Large intestine (tissue), 3 donors: ENCODE data around the gene DTNB. TPM values are rescaled to one million over a fixed set of nuclear protein-coding genes. Genes with fewer than 3 reads are reported as not detected.
"Not testable (repeated sequence)": the region's sequence is repeated elsewhere in the genome, so short reads cannot be mapped to it uniquely, and the experiment has no call there.

Experiments used
- DNase-seq, 2 donors: peaks; one replicate each; pipeline versions ENCODE4 v3.0.0 to v3.0.0-alpha.2; 2013
- H3K27ac ChIP-seq: one replicate; pipeline ENCODE4 v1.5.1; 2013; ENCODE audit warnings: low read length
- H3K27me3 ChIP-seq: 2 replicates; pipeline ENCODE4 v1.6.1; 2013; ENCODE audit warnings: low read length; ENCODE audit not compliant: control insufficient read depth, insufficient read depth
- H3K36me3 ChIP-seq: 2 replicates; pipeline ENCODE4 v1.6.1; 2013; ENCODE audit warnings: low read length; ENCODE audit not compliant: control insufficient read depth, insufficient read depth
- H3K4me1 ChIP-seq: one replicate; pipeline ENCODE4 v1.6.1; 2013; ENCODE audit warnings: low read length; ENCODE audit not compliant: control insufficient read depth, insufficient read depth
- H3K4me3 ChIP-seq: one replicate; pipeline ENCODE4 v1.5.1; 2013; ENCODE audit warnings: low read length
- H3K9me3 ChIP-seq: one replicate; pipeline ENCODE4 v1.6.1; 2013; ENCODE audit warnings: mild to moderate bottlenecking, low read depth, low read length, moderate library complexity; ENCODE audit not compliant: control insufficient read depth
- WGBS: methylation state at CpG from one replicate; pipeline ENCODE4 v1.1.5; 2013; ENCODE audit warnings: low lambda C conversion rate; ENCODE audit not compliant: insufficient coverage; 5-methylcytosine and 5-hydroxymethylcytosine counted together
- polyA plus RNA-seq: library from polyadenylated mRNA; unstranded; fragments of 120-200 nt; gene quantifications from one replicate; pipeline ENCODE4 v1.2.1, GENCODE V29; 2013

Gene DTNB
- polyA plus RNA-seq, 1 donor, result 6.8 TPM

DNA sequence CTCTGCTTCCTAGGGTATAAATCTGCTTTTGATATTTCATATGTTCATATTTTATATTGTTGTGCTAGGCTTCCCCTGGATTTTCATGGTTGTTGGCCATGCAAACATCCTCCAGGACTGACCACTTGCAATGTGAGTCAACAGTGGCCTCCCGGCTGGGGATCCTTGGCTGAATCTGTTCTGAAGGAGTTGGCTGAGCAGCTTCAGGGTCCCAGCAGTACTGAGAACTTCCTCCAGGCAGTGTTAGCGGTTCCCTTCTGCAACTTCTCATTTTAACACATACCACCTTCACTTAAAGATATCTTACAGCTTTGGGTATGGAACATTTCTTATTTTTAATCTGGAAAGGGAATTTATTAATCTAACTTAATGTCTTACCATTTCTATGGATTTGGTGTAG is 122.1 kb downstream of the DTNB start:
- Histone ChIP-seq H3K4me3 (no peak overlapping the region), H3K4me1 (no peaks in the 10 kb centered on the region), H3K36me3 (no peaks in the 10 kb centered on the region), H3K9me3 (no peaks in the 10 kb centered on the region), H3K27me3 (no peaks in the 10 kb centered on the region), H3K27ac (no peak overlapping the region)
- DNase-seq, result no peak
- no CpG with 5 or more reads among the region's 2 CpGs for WGBS

DNA sequence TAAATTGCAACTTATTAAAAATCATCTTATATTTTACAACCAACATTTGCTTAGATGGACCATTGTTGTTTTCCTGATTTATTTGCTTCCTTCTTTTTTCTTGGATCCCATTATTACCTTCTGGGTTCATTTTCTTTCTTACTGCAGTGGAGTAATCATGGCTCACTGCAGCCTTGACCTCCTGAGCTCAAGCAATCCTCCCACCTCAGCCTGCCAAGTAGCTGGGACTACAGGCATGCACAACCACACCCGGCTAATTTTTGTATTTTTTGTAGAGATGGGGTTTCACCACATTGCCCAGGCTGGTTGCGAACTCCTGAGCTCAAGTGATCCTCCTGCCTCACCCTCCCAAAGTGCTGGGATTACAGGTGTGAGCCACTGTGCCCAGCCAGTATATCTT is 123.8 kb downstream of the DTNB start:
- WGBS, result no CpG with 5 or more reads among the region's 2 CpGs
- not testable (repeated sequence) for DNase-seq

DNA sequence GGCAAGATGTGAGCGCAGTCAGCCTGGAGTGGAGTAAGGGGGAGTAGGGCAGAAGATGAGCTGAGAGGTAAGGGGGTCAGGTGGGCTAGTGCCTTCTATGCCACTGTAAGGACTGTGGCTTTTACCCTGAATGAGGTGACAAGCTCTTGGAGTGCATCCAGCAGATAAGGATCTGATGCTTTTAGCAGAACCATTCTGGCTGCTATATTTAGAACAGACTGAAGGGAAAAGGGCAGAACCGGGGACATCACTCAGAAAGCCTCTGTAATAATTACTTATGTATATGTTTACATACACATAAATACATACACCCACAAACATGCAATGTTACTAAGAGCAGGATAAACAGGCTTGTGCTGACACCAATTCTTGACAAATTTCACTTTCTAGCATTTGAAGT is 124.8 kb downstream of the DTNB start:
- WGBS, result no CpG with 5 or more reads among the region's 2 CpGs
- H3K4me1 ChIP-seq, result no peaks in the 10 kb centered on the region
- no peaks in the 10 kb centered on the region for H3K27me3 ChIP-seq
- no peak overlapping the region for H3K27ac ChIP-seq
- H3K4me3 ChIP-seq, result no peak overlapping the region
- no peaks in the 10 kb centered on the region for H3K9me3 ChIP-seq
- DNase-seq, result no peak
- H3K36me3 ChIP-seq, result no peaks in the 10 kb centered on the region

More for the DNA sequence above, 123.8 kb downstream of the DTNB start:
- H3K27ac ChIP-seq, H3K4me1 ChIP-seq, H3K4me3 ChIP-seq, H3K9me3 ChIP-seq, H3K27me3 ChIP-seq, H3K36me3 ChIP-seq: not testable (repeated sequence)

DNA sequence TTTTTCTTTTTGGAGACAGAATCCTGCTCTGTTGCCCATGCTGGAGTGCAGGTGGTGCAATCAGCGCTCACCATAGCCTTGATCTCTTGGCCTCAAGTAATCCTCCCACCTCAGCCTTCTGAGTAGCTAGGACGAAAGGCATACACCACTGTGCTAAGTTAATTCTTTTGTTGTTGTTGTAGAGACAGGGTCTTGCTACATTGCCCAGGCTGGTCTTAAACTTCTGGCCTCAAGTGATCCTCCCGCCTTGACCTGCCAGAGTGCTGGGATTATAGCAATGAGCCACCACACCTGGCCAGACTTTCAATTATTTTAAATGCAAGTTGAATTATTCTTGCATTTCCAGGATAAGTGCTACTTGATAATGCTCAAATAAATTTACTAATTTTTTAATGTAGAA is 126.5 kb downstream of the DTNB start:
- no peak overlapping the region for H3K4me3 ChIP-seq
- no peak overlapping the region for H3K27ac ChIP-seq
- no peaks in the 10 kb centered on the region for H3K4me1 ChIP-seq
- no peaks in the 10 kb centered on the region for H3K9me3 ChIP-seq
- WGBS, result no CpG with 5 or more reads among the region's 3 CpGs
- H3K36me3 ChIP-seq, result no peaks in the 10 kb centered on the region
- H3K27me3 ChIP-seq, result no peaks in the 10 kb centered on the region
- DNase-seq, result no peak

DNA sequence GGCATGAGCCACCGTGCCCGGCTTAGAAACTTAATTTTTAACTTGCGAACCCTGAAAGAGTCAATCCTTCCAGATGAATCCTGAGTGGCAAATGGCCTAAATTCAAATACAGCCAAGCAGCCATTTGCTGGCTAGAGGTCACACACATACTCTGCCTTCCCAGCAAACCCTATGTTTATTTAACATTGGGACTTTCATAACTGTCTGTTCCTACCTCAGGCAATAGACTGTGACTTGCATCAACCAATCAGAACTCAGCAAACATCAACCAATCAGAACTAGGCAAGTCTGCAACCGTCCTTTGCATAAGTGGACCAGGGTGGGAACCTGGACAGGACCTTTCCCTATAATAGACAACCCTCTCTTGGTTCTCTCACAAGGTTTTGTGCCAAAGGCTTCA is 127.5 kb downstream of the DTNB start:
- no peaks in the 10 kb centered on the region for H3K4me1 ChIP-seq
- no peaks in the 10 kb centered on the region for H3K27me3 ChIP-seq
- no peak for DNase-seq
- no peaks in the 10 kb centered on the region for H3K36me3 ChIP-seq
- no CpG with 5 or more reads among the region's 4 CpGs for WGBS
- H3K4me3 ChIP-seq, result no peak overlapping the region
- H3K27ac ChIP-seq, result no peak overlapping the region
- H3K9me3 ChIP-seq, result no peaks in the 10 kb centered on the region

DNA sequence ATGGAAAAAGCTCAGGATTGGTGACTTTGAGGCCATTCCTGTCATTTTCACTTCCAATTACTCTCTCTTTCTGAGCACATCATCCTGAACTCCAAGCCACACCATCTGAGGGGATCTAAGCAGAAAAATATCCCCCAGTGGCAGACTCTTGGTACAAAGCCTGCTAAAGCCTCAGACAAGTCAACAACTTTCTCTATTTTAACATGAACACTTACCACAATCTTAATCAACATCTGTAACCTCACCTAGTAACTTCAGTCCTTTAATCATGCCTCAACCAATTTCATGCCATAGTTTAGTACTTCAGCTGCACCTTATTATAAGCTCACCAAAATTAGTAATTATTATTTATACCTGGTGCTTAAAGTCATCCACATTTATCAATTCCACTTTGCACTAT is 128.9 kb downstream of the DTNB start:
- H3K9me3 ChIP-seq, result no peaks in the 10 kb centered on the region
- H3K27me3 ChIP-seq, result no peaks in the 10 kb centered on the region
- H3K4me3 ChIP-seq, result no peak overlapping the region
- H3K27ac ChIP-seq, result no peak overlapping the region
- no peak for DNase-seq
- H3K4me1 ChIP-seq, result no peaks in the 10 kb centered on the region
- no peaks in the 10 kb centered on the region for H3K36me3 ChIP-seq

DNA sequence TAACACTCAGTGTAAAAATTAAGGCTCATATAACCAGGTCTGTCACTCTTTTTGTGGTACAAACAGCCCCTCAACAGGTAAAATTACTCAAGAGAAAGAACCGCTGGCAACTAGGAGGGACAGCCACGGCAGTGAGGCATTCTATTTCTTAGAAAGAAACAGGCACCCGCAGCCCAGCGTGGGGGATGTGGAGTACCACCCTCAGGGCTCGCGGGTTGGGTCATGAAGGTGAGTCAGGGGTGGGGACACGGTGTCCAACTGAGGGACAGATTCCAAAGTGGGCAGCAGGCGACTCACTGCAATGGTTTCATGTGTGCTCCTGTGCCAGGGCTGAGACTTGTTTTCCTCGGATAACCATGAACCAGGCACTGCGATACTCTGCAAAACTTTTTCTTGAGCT is 129.4 kb downstream of the DTNB start:
- Histone ChIP-seq H3K9me3 (no peaks in the 10 kb centered on the region), H3K36me3 (no peaks in the 10 kb centered on the region), H3K27me3 (no peaks in the 10 kb centered on the region), H3K27ac (no peak overlapping the region), H3K4me3 (no peak overlapping the region), H3K4me1 (no peaks in the 10 kb centered on the region)
- WGBS, result 80% methylated on average over 1 of the region's 10 CpGs
- no peak for DNase-seq

DNA sequence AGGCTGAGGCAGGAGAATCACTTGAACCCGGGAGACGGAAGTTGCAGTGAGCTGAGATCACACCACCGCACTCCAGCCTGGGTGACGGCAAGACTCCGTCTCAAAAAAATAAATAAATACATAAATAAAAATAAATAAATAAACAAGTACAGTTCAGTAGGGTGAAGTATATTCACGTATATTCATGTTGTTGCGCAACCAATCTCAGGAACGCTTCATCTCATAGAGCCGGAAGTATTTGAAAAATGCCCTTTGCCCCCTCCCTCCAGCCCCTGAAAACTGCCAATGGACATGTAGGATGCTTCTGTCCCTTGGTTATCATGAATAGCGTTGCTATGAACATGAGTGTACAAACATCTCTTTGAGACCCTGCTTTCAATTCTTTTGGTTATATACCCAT is 132.0 kb downstream of the DTNB start:
- WGBS, result no CpG with 5 or more reads among the region's 10 CpGs
- no peaks in the 10 kb centered on the region for H3K36me3 ChIP-seq
- no peaks in the 10 kb centered on the region for H3K27me3 ChIP-seq
- H3K9me3 ChIP-seq, result peaks cover 2% of the 10 kb centered on the region
- no peak for DNase-seq
- no peaks in the 10 kb centered on the region for H3K4me1 ChIP-seq
- no peak overlapping the region for H3K4me3 ChIP-seq
- no peak overlapping the region for H3K27ac ChIP-seq

DNA sequence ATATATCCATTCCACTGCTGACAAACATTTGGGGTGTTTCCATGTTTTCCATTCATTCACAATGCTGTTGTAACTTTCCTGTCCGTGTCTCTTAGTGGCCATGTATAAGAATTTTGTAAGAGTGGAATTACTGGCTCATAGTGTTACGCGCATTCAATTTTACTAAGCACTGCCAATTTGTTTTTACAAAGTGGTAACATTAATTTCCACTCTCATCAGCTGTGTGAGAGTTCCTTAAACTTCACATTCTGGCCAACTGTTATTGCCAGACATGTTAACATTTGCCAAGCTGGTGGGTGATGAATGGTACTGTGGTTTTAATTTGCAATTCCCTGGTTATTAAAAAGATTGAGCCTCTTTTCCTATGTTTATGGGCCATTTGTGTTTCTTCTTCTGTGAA is 134.2 kb downstream of the DTNB start:
- Histone ChIP-seq H3K36me3 (no peaks in the 10 kb centered on the region), H3K4me1 (no peaks in the 10 kb centered on the region), H3K9me3 (peaks cover 23% of the 10 kb centered on the region), H3K4me3 (no peak overlapping the region), H3K27me3 (no peaks in the 10 kb centered on the region), H3K27ac (no peak overlapping the region)
- WGBS, result 100% methylated on average over 2 of the region's 3 CpGs
- DNase-seq, result no peak

DNA sequence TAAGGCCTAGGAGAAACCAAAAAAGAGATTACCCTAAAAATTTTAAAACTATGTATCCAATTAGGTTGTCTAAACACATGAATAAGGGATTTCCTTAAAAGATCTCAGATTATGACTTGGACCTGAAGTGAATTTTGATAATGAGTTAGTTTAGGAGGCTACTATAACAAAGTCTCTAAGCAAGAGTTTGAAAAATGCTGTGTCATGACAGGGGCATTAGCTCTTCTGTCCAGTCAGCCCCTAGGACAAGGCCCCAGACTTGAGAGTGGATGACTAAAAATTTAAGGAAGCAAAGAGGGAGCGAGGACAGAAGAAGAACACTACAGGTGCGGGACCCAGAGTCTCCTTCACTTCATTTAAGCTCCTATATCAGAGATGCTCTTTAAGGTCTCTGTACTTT is 135.9 kb downstream of the DTNB start:
- no peak overlapping the region for H3K27ac ChIP-seq
- DNase-seq, result no peak
- peaks cover 23% of the 10 kb centered on the region for H3K9me3 ChIP-seq
- H3K27me3 ChIP-seq, result no peaks in the 10 kb centered on the region
- no peak overlapping the region for H3K4me3 ChIP-seq
- no peaks in the 10 kb centered on the region for H3K36me3 ChIP-seq
- 100% methylated on average over 2 of the region's 2 CpGs for WGBS
- no peaks in the 10 kb centered on the region for H3K4me1 ChIP-seq

DNA sequence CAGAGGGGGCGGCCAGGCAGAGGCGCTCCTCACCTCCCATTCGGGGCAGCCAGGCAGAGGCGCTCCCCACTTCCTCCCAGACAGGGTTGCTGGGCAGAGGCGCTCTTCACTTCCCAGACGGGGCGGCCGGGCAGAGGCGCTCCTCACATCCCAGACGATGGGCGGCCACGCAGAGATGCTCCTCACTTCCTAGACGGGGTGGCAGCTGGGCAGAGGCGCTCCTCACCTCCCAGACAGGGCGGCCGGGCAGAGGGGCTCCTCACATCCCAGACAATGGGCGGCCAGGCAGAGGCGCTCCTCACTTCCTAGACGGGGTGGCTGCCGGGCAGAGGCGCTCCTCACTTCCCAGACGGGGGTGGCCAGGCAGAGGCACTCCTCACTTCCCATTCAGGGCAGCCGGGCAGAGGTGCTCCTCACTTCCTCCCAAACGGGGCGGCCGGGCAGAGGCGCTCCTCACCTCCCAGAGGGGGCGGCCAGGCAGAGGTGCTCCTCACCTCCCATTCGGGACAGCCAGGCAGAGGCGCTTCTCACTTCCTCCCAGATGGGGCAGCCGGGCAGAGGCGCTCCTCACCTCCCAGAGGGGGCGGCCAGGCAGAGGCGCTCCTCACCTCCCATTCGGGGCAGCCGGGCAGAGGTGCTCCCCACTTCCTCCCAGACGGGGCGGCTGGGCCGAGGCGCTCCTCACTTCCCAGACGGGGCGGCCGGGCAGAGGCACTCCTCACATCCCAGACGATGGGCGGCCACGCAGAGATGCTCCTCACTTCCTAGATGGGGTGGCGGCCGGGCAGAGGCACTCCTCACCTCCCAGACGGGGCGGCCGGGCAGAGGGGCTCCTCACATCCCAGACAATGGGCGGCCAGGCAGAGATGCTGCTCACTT is 137.7 kb downstream of the DTNB start:
- H3K4me1 ChIP-seq, H3K4me3 ChIP-seq, DNase-seq, H3K27ac ChIP-seq, H3K36me3 ChIP-seq, H3K27me3 ChIP-seq: not testable (repeated sequence)
- WGBS, result no CpG with 5 or more reads among the region's 52 CpGs
- H3K9me3 ChIP-seq, result peaks cover 23% of the 10 kb centered on the region
